Osteocyte (in vitro differentiated cells): ENCODE measurements around the gene HIC1. TPM values are rescaled to one million over a fixed set of nuclear protein-coding genes. Genes with fewer than 3 reads are reported as not detected.

Source experiments
- DNase-seq: peaks from one replicate; pipeline ENCODE4 v3.0.0; 2021; ENCODE audit warnings: mixed read lengths; ENCODE audit not compliant: unreplicated experiment; ENCODE audit errors: extremely low spot score
- H3K27ac Mint-ChIP-seq: one replicate; pipeline ENCODE4 v1.8.0; 2021; ENCODE audit warnings: mild to moderate bottlenecking, mixed read lengths; ENCODE audit not compliant: unreplicated experiment
- H3K27me3 Mint-ChIP-seq: one replicate; pipeline ENCODE4 v1.8.0; 2021; ENCODE audit warnings: mixed read lengths; ENCODE audit not compliant: unreplicated experiment
- H3K36me3 Mint-ChIP-seq: one replicate; pipeline ENCODE4 v1.8.0; 2021; ENCODE audit warnings: mixed read lengths; ENCODE audit not compliant: unreplicated experiment
- H3K4me1 Mint-ChIP-seq: one replicate; pipeline ENCODE4 v1.8.0; 2021; ENCODE audit warnings: mixed read lengths; ENCODE audit not compliant: unreplicated experiment
- H3K4me3 Mint-ChIP-seq: one replicate; pipeline ENCODE4 v1.8.0; 2021; ENCODE audit warnings: mild to moderate bottlenecking, moderate library complexity, mixed read lengths; ENCODE audit not compliant: unreplicated experiment
- H3K9me3 Mint-ChIP-seq: one replicate; pipeline ENCODE4 v1.8.0; 2021; ENCODE audit warnings: mixed read lengths; ENCODE audit not compliant: unreplicated experiment
- CTCF ChIP-seq: fragments of 200-600 bp; sonication (generic); IDR thresholded peaks from 2 replicates; pipeline ENCODE4 v1.5.0; 2021; ENCODE audit warnings: antibody characterized with exemption, mild to moderate bottlenecking, moderate library complexity
- total RNA-seq: library from RNA; stranded (reverse); gene quantifications from 2 replicates; pipeline ENCODE4 v1.2.1, GENCODE V29; 2021

The HIC1 gene
- total RNA-seq, 1 donor from 2014 or later: 3.3 TPM

DNA sequence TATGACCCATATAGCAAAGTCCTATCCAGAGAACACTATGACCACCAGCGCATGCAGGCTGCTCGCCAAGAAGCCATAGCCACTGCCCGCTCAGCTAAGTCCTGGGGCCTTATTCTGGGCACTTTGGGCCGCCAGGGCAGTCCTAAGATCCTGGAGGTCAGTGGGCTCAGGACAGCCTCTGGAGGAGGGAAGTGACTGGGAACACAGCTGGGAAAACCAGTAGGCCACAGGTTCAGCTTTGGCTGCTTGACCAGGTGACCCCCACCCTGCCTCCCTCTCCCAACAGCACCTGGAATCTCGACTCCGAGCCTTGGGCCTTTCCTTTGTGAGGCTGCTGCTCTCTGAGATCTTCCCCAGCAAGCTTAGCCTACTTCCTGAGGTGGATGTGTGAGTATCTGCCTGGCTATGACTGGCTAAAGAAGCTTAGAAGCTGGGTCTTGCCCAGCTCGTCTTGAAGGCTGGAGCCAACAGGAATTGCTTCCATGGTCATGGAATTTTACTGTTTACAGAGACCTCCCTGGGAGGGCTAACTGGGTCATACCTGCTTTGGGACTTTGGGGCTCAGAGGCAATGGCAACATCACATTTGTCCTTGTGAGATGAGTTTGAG, 14.6 kb upstream of the HIC1 start:
- peak overlapping the region; percentile 76 for H3K27ac Mint-ChIP-seq
- H3K4me3 Mint-ChIP-seq: peak overlapping the region; percentile 90

DNA sequence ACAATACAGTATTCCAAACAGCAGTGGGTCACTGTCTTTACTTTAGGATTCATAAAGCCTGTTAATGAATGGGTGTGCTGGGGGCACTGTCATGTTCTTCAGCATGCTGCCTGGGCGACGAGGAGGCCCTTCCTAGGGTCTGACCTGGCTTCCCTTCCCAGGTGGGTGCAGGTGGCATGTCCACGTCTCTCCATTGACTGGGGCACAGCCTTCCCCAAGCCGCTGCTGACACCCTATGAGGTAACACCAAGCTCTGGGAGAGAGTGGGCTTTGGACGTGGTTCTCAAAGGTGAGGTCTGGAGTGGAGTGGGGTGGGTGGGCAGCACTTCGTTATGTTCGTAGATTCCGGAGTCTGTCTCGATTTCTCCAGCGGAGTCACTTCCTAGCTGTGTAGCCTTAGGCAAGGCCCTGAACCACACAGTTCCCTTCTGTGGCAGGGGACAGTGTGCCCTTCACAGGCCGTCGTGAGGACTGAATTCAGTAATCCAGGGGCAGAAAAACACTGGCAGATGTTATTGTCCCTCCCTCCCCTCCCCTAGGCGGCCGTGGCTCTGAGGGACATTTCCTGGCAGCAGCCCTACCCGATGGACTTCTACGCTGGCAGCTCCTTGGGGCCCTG, 13.9 kb upstream of the HIC1 start:
- no peaks in the 10 kb centered on the region for H3K27me3 Mint-ChIP-seq
- peaks cover 23% of the 10 kb centered on the region for H3K4me1 Mint-ChIP-seq
- no peak for TF ChIP-seq CTCF
- peaks cover 24% of the 10 kb centered on the region for H3K36me3 Mint-ChIP-seq
- no peaks in the 10 kb centered on the region for H3K9me3 Mint-ChIP-seq
- DNase-seq: no peak
- H3K4me3 Mint-ChIP-seq: peak overlapping the region; percentile 90
- H3K27ac Mint-ChIP-seq: peak overlapping the region; percentile 76

More for the DNA sequence above, 14.6 kb upstream of the HIC1 start:
- TF ChIP-seq CTCF: no peak
- H3K9me3 Mint-ChIP-seq: no peaks in the 10 kb centered on the region
- no peak for DNase-seq
- peaks cover 23% of the 10 kb centered on the region for H3K4me1 Mint-ChIP-seq
- H3K27me3 Mint-ChIP-seq: no peaks in the 10 kb centered on the region
- H3K36me3 Mint-ChIP-seq: peaks cover 24% of the 10 kb centered on the region

GRCh38 chr17:2041561-2042389, 13.1 kb upstream of the HIC1 start, which contains the start of gene OVCA2:
Gene OVCA2 (plus strand): TSS chr17:2042022. CDS start chr17:2042048, 26 bp downstream.
- TF ChIP-seq CTCF: peak; percentile 57
- Mint-ChIP-seq H3K4me1 (peaks cover 23% of the 10 kb centered on the region), H3K27ac (peak within 1 kb of the TSS; percentile 95)

GRCh38 chr17:2042390-2042847, 12.5 kb upstream of the HIC1 start:
- Mint-ChIP-seq H3K27me3 (no peaks in the 10 kb centered on the region), H3K9me3 (no peaks in the 10 kb centered on the region), H3K4me3 (peak overlapping the region; percentile 90), H3K36me3 (peaks cover 16% of the 10 kb centered on the region), H3K4me1 (peaks cover 23% of the 10 kb centered on the region), H3K27ac (peak overlapping the region; percentile 95)
- peak; percentile 34 for TF ChIP-seq CTCF
- DNase-seq: no peak

More at GRCh38 chr17:2041561-2042389, 13.1 kb upstream of the HIC1 start, which contains the start of gene OVCA2:
- Mint-ChIP-seq H3K9me3 (no peaks in the 10 kb centered on the region), H3K4me3 (peak within 1 kb of the TSS; percentile 90), H3K36me3 (peaks cover 16% of the 10 kb centered on the region), H3K27me3 (no peaks in the 10 kb centered on the region)
- peak; percentile 99 for DNase-seq

DNA sequence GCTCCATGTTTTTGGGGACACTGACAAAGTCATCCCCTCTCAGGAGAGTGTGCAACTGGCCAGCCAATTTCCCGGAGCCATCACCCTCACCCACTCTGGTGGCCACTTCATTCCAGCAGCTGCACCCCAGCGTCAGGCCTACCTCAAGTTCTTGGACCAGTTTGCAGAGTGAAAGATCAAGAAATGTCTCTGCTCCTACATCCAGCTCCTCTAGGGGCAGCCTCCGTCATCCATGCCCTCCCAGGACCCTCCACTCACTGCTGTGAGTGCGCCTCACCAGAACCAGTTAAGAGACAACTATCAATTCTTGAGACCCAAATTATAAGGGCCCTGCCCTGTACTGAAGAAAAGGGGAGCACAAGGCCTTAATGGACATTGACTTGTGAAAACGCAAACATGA, 12.0 kb upstream of the HIC1 start:
- H3K4me3 Mint-ChIP-seq: peak overlapping the region; percentile 90
- H3K27ac Mint-ChIP-seq: peak overlapping the region; percentile 95
- H3K27me3 Mint-ChIP-seq: no peaks in the 10 kb centered on the region
- H3K4me1 Mint-ChIP-seq: peaks cover 23% of the 10 kb centered on the region
- H3K9me3 Mint-ChIP-seq: no peaks in the 10 kb centered on the region
- no peak for DNase-seq
- no peak for TF ChIP-seq CTCF
- H3K36me3 Mint-ChIP-seq: peaks cover 16% of the 10 kb centered on the region
